A673 (cell line): ENCODE measurements around the gene NSFL1C. TPM values are rescaled to one million over a fixed set of nuclear protein-coding genes. Genes with fewer than 3 reads are reported as not detected.

Experiments used
- BruUV-seq: library from RNA; stranded (reverse); fragments of 400-500 nt; replicated peaks from 2 replicates; lab custom pipeline; 2021; lab: Mats Ljungman, UMichigan
- CTCF ChIA-PET: fragments of 300-600 bp; sonication (Branson Sonifier 250); formaldehyde crosslinking; loops from one replicate; lab custom pipeline; 2022; ENCODE audit warnings: antibody characterized with exemption; lab: Charles Lee
- POLR2A ChIA-PET: fragments of 300-600 bp; sonication (Branson Sonifier 250); formaldehyde crosslinking; loops from one replicate; lab custom pipeline; 2022; ENCODE audit warnings: antibody characterized with exemption; ENCODE audit not compliant: low non-redundant PET; lab: Charles Lee
- DNase-seq: peaks from one replicate; pipeline ENCODE4 v3.0.0-alpha.2; 2015; ENCODE audit warnings: low spot score
- H3K27ac ChIP-seq: fragments of 200-600 bp; sonication (generic); 2 replicates; pipeline ENCODE4 v1.5.1; 2016; ENCODE audit warnings: mixed run types, low read depth, mild to moderate bottlenecking, mixed read lengths, antibody characterized with exemption, low read length; ENCODE audit not compliant: poor library complexity, severe bottlenecking
- H3K27me3 ChIP-seq: fragments of 200-600 bp; sonication (generic); replicated peaks from 2 replicates; pipeline ENCODE4 v1.6.1; 2017; ENCODE audit warnings: mixed run types, low read depth, mild to moderate bottlenecking, mixed read lengths, antibody characterized with exemption, low read length; ENCODE audit not compliant: insufficient read depth, poor library complexity
- H3K36me3 ChIP-seq: fragments of 200-600 bp; sonication (generic); 2 replicates; pipeline ENCODE4 v1.6.1; 2016; ENCODE audit warnings: mixed run types, mild to moderate bottlenecking, mixed read lengths, antibody characterized with exemption, low read length; ENCODE audit not compliant: insufficient read depth, poor library complexity, severe bottlenecking
- H3K4me1 ChIP-seq: fragments of 200-600 bp; sonication (generic); 2 replicates; pipeline ENCODE4 v1.6.1; 2017; ENCODE audit warnings: mixed run types, mild to moderate bottlenecking, mixed read lengths, antibody characterized with exemption, low read length; ENCODE audit not compliant: insufficient read depth, poor library complexity, severe bottlenecking
- H3K4me3 ChIP-seq: fragments of 200-600 bp; sonication (generic); 2 replicates; pipeline ENCODE4 v1.5.1; 2016; ENCODE audit warnings: low read depth, mixed run types, mild to moderate bottlenecking, mixed read lengths, low read length; ENCODE audit not compliant: poor library complexity, severe bottlenecking
- H3K9me3 ChIP-seq: fragments of 200-600 bp; sonication (generic); 2 replicates; pipeline ENCODE4 v1.6.1; 2016; ENCODE audit warnings: mixed run types, low read depth, mild to moderate bottlenecking, mixed read lengths, antibody characterized with exemption, low read length; ENCODE audit not compliant: poor library complexity, severe bottlenecking
- EZH2 ChIP-seq: fragments of 200-600 bp; sonication (generic); IDR thresholded peaks from 2 replicates; pipeline ENCODE4 v1.6.1; 2017; ENCODE audit warnings: borderline replicate concordance, low read depth, mild to moderate bottlenecking, mixed read lengths, antibody characterized with exemption, low read length; ENCODE audit not compliant: poor library complexity, severe bottlenecking
- intact Hi-C: fragments of 100-400 bp; cut with micrococcal nuclease; formaldehyde crosslinking; loops from one replicate; pipeline ENCODE4 v1.10.0; 2022; ENCODE audit not compliant: unreplicated experiment
- total RNA-seq: library from RNA; stranded (reverse); gene quantifications from 2 replicates; pipeline ENCODE4 v1.2.3, GENCODE V29; 2021
- TF ChIP-seq, protein P1 (sequence below): fragments of 300-800, 200-600 bp; sonication (generic); conservative IDR thresholded peaks from 2 replicates; pipeline ENCODE4 v1.5.1; 2017; ENCODE audit warnings: low read depth, mild to moderate bottlenecking, antibody characterized with exemption, low read length, moderate library complexity, mixed read lengths

The NSFL1C gene
- total RNA-seq, 1 experiment from 2014 or later = 158 TPM

DNA sequence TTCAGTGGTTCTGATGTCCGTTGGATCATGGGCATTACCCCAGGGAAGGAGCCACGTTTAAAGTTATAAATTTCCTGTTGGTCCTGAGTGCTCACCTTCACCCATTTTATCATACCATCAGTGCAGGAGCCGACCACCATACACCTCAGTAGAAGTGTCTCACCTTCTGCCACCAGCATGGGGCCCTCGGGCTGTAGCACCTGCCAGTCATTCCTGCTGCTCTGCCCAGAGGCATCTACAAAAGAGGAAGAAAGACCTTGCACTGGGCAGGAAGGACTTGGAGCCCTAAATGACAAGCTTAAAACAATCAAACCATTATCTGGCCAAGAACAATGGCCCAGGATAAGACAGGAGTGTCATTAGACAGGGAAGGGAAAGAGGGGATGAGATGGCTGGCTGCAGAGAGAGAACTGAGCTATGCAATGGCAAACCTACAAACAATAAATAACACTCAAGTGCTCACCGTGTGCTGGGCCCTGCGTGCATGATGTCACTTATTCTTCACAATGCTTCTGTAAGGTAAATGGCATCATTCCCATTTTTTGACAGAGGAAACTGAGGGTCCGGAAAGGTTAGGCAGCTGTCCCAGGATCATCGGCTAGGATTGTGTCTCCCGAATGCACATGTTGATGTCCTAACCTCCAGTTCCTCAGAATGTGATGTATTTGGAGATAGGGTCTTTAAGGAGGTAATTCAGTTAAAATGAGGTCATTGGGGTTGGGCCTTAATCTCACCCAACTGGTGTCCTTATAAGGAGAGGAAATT is 13.4 kb upstream of the NSFL1C start:
- TF ChIP-seq, protein P1, sequence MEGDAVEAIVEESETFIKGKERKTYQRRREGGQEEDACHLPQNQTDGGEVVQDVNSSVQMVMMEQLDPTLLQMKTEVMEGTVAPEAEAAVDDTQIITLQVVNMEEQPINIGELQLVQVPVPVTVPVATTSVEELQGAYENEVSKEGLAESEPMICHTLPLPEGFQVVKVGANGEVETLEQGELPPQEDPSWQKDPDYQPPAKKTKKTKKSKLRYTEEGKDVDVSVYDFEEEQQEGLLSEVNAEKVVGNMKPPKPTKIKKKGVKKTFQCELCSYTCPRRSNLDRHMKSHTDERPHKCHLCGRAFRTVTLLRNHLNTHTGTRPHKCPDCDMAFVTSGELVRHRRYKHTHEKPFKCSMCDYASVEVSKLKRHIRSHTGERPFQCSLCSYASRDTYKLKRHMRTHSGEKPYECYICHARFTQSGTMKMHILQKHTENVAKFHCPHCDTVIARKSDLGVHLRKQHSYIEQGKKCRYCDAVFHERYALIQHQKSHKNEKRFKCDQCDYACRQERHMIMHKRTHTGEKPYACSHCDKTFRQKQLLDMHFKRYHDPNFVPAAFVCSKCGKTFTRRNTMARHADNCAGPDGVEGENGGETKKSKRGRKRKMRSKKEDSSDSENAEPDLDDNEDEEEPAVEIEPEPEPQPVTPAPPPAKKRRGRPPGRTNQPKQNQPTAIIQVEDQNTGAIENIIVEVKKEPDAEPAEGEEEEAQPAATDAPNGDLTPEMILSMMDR = no peak
- no peak for TF ChIP-seq EZH2
- intact Hi-C loops = no loop called here
- H3K27me3 ChIP-seq = no peaks in the 10 kb centered on the region
- POLR2A ChIA-PET = no interaction called here
- no peaks in the 10 kb centered on the region for H3K9me3 ChIP-seq
- CTCF ChIA-PET = no interaction called here
- no TSS peak for BruUV-seq
- H3K4me1 ChIP-seq = no peaks in the 10 kb centered on the region
- H3K4me3 ChIP-seq = no peak overlapping the region
- H3K27ac ChIP-seq = no peak overlapping the region
- no peak for DNase-seq
- H3K36me3 ChIP-seq = no peaks in the 10 kb centered on the region

GRCh38 chr20:1478566-1478965 is 11.9 kb upstream of the NSFL1C start:
- Histone ChIP-seq H3K27me3 (no peaks in the 10 kb centered on the region), H3K9me3 (no peaks in the 10 kb centered on the region), H3K4me1 (no peaks in the 10 kb centered on the region), H3K27ac (no peak overlapping the region), H3K4me3 (no peak overlapping the region), H3K36me3 (no peaks in the 10 kb centered on the region)
- DNase-seq = no peak
- POLR2A ChIA-PET = no interaction called here
- TF ChIP-seq EZH2 = no peak
- TF ChIP-seq, protein P1 = no peak
- CTCF ChIA-PET = interaction anchor here (1.2 kb wide), 1 partner anchor 25 kb away, joined by 4 read pairs; no protein-coding TSS in a partner anchor
- intact Hi-C loops = no loop called here
- no TSS peak for BruUV-seq

- TF ChIP-seq, protein P1 = no peak
- no peak for TF ChIP-seq EZH2
- H3K27ac ChIP-seq = no peak overlapping the region
- H3K36me3 ChIP-seq = no peaks in the 10 kb centered on the region
- H3K4me3 ChIP-seq = no peak overlapping the region
- H3K4me1 ChIP-seq = no peaks in the 10 kb centered on the region
- DNase-seq = no peak
- BruUV-seq = no TSS peak
- H3K9me3 ChIP-seq = no peaks in the 10 kb centered on the region
- POLR2A ChIA-PET = no interaction called here
- CTCF ChIA-PET = interaction anchor here (1.2 kb wide), 1 partner anchor 26 kb away, joined by 4 read pairs; no protein-coding TSS in a partner anchor
- no peaks in the 10 kb centered on the region for H3K27me3 ChIP-seq
- intact Hi-C loops = no loop called here
These were observed 11.3 kb upstream of the NSFL1C start for GRCh38 chr20:1477896-1478490.
